Measurements from ENCODE around the gene CELF4. TPM values are rescaled to one million over a fixed set of nuclear protein-coding genes. Genes with fewer than 3 reads are reported as not detected.

The CELF4 gene
- total and polyA plus RNA-seq, 2 donors (not counting 3 experiments of a cell fraction or from before 2014, with no cell fraction given) = not detected

DNA sequence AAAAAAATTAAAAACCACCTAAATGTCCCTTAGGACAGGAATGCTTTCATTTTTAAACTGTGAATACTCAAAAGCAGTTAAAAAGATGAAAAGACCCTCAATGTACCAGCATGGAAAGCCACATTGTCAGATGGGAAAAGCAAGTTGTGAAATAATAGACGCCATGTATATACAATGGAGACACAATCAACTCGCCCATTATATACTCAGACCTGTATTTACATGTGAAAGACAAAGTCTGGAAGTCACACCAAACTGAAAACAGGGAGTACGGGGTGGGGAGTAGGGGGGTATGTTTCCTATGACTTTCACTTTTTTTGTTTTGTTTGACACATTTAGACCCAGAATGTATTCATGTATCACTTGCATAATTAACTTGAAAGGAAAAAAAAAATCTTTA, 75.6 kb downstream of the CELF4 start:
- no peak for TF ChIP-seq MAX (IDR thresholded peaks at IDR 0.05; ENCODE audit: insufficient read depth, insufficient read length)
- TF ChIP-seq, protein P1, sequence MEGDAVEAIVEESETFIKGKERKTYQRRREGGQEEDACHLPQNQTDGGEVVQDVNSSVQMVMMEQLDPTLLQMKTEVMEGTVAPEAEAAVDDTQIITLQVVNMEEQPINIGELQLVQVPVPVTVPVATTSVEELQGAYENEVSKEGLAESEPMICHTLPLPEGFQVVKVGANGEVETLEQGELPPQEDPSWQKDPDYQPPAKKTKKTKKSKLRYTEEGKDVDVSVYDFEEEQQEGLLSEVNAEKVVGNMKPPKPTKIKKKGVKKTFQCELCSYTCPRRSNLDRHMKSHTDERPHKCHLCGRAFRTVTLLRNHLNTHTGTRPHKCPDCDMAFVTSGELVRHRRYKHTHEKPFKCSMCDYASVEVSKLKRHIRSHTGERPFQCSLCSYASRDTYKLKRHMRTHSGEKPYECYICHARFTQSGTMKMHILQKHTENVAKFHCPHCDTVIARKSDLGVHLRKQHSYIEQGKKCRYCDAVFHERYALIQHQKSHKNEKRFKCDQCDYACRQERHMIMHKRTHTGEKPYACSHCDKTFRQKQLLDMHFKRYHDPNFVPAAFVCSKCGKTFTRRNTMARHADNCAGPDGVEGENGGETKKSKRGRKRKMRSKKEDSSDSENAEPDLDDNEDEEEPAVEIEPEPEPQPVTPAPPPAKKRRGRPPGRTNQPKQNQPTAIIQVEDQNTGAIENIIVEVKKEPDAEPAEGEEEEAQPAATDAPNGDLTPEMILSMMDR (IDR thresholded peaks at IDR 0.05; ENCODE audit: extremely low read depth in 1 of 2, insufficient read depth in 1 of 2, low read depth in 1 of 2, low read length in 2 of 2) = no peak
- TF ChIP-seq GATA2 (IDR thresholded peaks at IDR 0.05; ENCODE audit: insufficient read depth, insufficient read length, low read depth, low read length) = no peak
- TF ChIP-seq FOS (IDR thresholded peaks at IDR 0.05; ENCODE audit: borderline replicate concordance, insufficient read depth, low read length) = no peak
- TF ChIP-seq POLR2AphosphoS5 (IDR thresholded peaks at IDR 0.05; ENCODE audit: insufficient read depth, low read depth, low read length) = no peak
- TF ChIP-seq POLR2A (IDR thresholded peaks at IDR 0.05; ENCODE audit: low read depth, low read length) = no peak
- no peak for TF ChIP-seq MYC (IDR thresholded peaks at IDR 0.05; ENCODE audit: low read depth, low read length)
- TF ChIP-seq JUN (IDR thresholded peaks at IDR 0.05; ENCODE audit: borderline replicate concordance, insufficient read depth, insufficient read length, low read depth) = no peak
- TF ChIP-seq EZH2 (IDR thresholded peaks at IDR 0.05; ENCODE audit: borderline replicate concordance, low read depth, low read length, severe bottlenecking) = no peak
- Histone ChIP-seq H3K27ac (ENCODE audit: insufficient read depth, low read depth, low read length) (no peak overlapping the region), H3K36me3 (ENCODE audit: control insufficient read depth in 2 of 2, extremely low read depth in 1 of 2, insufficient read depth in 2 of 2, low read length in 2 of 2) (no peaks in the 10 kb centered on the region), H3K27me3 (ENCODE audit: control insufficient read depth in 2 of 2, insufficient read depth in 2 of 2, low read length in 2 of 2) (peaks cover 0 to 8% of the 10 kb centered on the region in 2 experiments), H3K4me2 (ENCODE audit: insufficient read depth, low read length) (no peak overlapping the region), H2AFZ (ENCODE audit: low read depth, low read length) (no peak overlapping the region), H3K79me2 (ENCODE audit: control insufficient read depth, insufficient read depth, low read length) (no peaks in the 10 kb centered on the region), H3K4me3 (replicated peaks in 1 of 3; ENCODE audit: insufficient read depth in 1 of 3, low read depth in 1 of 3, low read length in 3 of 3) (no peak overlapping the region), H3K9me1 (replicated peaks; ENCODE audit: control insufficient read depth, extremely low read depth, insufficient read depth, low read length) (no peaks in the 10 kb centered on the region), H3K9ac (replicated peaks; ENCODE audit: extremely low read depth, insufficient read depth, low read length) (no peak overlapping the region), H3K9me3 (replicated peaks; ENCODE audit: control insufficient read depth, insufficient read depth, low read length) (no peaks in the 10 kb centered on the region), H4K20me1 (replicated peaks; ENCODE audit: control insufficient read depth, extremely low read depth, insufficient read depth, low read length) (no peaks in the 10 kb centered on the region), H3K4me1 (ENCODE audit: control insufficient read depth, extremely low read depth, insufficient read depth, low read length) (peaks cover 8% of the 10 kb centered on the region)
- intact Hi-C loops (cut with micrococcal nuclease) = no loop called here
- DNase-seq (ENCODE audit: low read depth, low spot score) (no peak), FAIRE-seq (no peak)
- no TSS peak for BruUV-seq (replicated peaks)
- ChIA-PET POLR2A (no interaction called here), CTCF (no interaction called here)
- dilution Hi-C loops (cut with MboI; ENCODE audit: extremely low pct_ligation_motif_present, low sequenced_read_pairs) = no loop called here
